Upper lobe of left lung (tissue), 4 donors: ENCODE measurements around the gene SF3A1.

Source experiments
- CTCF ChIP-seq, 6 experiments: fragments of 450-650 bp in 4 of 6; fragments of 200-600 bp in 2 of 6; sonication (generic) in 2 of 6; IDR thresholded peaks; one replicate each; pipeline ENCODE4 v1.5.1; 2016 to 2019; ENCODE audit warnings: antibody characterized with exemption in 6 of 6
- EP300 ChIP-seq, 4 donors: sonication (generic); formaldehyde crosslinking; IDR thresholded peaks; one replicate each; pipeline ENCODE4 v1.5.1; 2017; ENCODE audit warnings: antibody characterized with exemption in 4 of 4, control low read depth in 2 of 4
- POLR2A ChIP-seq, 4 donors: fragments of 450-650 bp; IDR thresholded peaks; one replicate each; pipeline ENCODE4 v1.5.1; 2016 to 2017; ENCODE audit warnings: antibody characterized with exemption in 4 of 4, mild to moderate bottlenecking in 2 of 4
- POLR2AphosphoS5 ChIP-seq, 2 donors: sonication (generic); formaldehyde crosslinking; IDR thresholded peaks; one replicate each; pipeline ENCODE4 v1.5.1; 2017; ENCODE audit warnings: antibody characterized with exemption in 2 of 2

DNA sequence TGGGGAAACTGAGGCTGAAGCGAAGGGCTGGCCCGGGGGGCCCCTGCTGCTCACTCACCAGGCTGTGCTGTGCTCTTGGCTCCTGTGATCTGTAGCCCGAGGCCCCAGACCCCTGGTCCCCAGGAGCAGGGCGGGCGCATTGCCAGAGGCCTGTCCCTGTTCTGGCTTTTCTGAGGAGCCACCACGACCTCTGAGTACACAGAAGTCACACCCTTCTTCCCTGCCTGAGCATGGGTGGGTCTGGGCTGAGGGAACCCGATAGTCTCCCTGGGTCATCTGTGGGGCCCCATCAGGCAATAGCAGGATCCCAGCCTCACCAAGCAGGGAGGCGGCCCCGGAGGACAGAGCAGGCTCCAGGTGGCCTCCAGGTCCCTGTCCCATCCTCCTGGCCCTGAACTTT lies 72.5 kb downstream of the SF3A1 start:
- no peak for TF ChIP-seq CTCF (IDR thresholded peaks at IDR 0.05)
- TF ChIP-seq POLR2A (IDR thresholded peaks at IDR 0.05): no peak
- TF ChIP-seq POLR2AphosphoS5 (IDR thresholded peaks at IDR 0.05): no peak
- TF ChIP-seq EP300 (IDR thresholded peaks at IDR 0.05): no peak
